Putamen (tissue), 1 donor: ENCODE results near the gene SWAP70.
"Not testable (repeated sequence)": the region's sequence is repeated elsewhere in the genome, so short reads cannot be mapped to it uniquely, and the experiment has no call there.

Source experiments
- DNase-seq: peaks from one replicate; pipeline ENCODE4 v3.0.0-alpha.2; 2016; ENCODE audit warnings: low spot score

Gene SWAP70

GRCh38 chr11:9722023-9722422 is 58.1 kb downstream of the SWAP70 start:
- no peak for DNase-seq

DNA sequence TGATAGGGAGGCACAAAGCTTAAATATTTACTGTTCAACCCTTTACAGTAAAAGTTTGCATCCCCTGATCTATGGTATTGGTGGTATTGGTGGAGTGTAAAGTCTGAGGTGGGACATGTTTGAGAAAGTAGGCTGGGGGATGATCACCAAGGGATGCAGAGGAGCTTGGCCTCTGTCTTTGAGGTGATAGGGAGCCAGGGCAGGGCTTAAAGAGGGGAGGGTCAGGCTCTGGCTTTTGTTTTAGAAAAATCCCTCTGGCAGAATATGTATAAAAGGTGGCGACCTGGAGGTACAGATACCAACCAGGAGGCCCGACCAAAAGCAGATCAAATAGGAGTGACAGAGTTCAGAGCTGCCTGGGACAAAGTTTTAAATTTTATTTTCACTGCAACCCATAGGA is 59.0 kb downstream of the SWAP70 start:
- DNase-seq: no peak

DNA sequence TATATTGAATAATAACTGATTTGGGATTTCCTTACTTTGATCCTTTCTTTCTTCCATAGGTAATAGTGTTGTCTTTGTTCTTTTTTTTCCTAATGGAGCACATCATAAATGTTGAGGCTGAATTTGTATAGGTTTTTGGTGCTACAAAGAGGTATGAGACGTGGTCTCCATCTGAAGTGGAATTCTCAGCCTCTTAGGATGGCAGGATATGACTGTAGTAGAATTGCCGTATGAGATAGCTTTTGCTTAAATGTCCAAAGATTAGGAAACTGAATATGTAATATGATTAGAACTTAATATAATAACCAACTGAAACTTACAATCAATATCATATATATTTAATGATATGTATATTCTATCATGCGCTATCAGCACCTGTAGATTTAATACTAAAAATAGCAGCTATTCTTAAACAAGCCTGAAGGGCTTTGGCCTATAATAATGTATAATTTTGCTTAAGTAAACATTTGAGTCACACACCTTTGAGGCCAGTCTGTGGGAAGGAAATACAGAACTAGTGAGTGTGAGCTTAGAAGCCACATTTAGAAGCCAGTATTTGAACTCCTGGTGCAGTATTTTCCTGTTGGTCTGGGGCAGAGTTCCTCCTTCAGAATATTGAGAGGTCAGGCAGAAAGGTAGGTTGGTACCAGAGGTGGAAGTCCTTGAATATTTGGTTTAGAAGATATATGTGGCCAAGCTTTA is 62.6 kb downstream of the SWAP70 start:
- DNase-seq: no peak

GRCh38 chr11:9728058-9728457 is 64.2 kb downstream of the SWAP70 start:
- no peak for DNase-seq

GRCh38 chr11:9731256-9731655 is 67.4 kb downstream of the SWAP70 start:
- no peak for DNase-seq

- DNase-seq: no peak
Observed at GRCh38 chr11:9732453-9732852, 68.6 kb downstream of the SWAP70 start.

GRCh38 chr11:9733212-9733611 is 69.3 kb downstream of the SWAP70 start:
- no peak for DNase-seq

- no peak for DNase-seq
Observed at GRCh38 chr11:9735236-9735635, 71.4 kb downstream of the SWAP70 start.

GRCh38 chr11:9735919-9736318 is 72.0 kb downstream of the SWAP70 start:
- no peak for DNase-seq

DNA sequence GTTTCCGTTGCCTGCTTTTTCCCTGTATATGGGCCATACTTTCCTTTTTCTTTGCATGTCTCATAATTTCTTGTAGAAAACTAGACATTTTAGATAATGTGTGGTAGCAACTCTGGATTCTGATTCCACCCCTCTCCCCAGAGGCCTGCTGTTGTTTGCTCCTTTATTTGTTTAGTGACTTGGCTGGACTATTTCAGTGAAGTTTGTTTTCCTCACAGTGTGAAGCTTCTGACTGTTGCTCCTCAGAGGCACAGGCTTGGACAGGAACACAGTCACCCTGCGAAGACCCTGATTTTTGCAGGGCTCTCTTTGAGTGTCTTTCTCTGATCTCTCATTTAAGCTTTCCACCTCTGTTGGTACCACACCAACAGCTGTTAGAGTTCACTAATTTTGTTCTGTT is 72.5 kb downstream of the SWAP70 start:
- DNase-seq: no peak

DNA sequence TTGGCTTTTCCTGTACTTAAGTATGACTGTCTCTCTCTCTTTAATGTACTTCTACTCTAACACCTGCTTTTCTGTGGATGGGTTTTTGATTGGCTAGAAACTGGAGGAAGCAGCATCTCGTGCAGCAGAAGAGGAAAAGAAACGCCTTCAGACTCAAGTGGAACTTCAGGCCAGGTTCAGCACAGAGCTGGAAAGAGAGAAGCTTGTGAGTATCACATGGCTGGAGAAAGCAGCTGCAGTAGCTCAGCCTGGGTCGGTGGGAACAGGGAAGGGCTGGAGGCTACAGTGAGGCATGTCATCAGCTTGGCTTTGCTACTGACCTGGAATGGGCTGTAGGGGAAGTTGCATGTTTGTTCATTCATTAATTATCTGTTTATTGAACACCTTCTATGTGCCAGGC is 74.2 kb downstream of the SWAP70 start:
- no peak for DNase-seq

DNA sequence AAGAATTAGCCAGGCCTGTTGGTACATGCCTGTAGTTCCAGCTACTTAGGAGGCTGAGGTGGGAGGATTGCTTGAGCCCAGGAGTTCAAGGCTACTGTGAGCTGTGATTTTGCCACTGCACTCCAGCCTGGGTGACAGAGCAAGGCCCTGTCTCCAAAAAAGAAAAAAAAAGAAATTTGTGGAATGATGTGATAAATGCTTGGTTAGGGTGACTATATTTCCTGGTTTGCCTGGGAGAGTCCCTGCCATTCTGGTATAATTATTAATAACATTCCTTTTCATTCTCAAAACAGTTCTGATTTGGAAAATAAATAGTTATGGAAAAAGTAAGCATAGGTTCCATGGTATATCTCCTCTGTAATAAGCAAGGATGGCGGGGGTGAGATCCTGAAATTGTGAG is 74.8 kb downstream of the SWAP70 start:
- no peak for DNase-seq

DNA sequence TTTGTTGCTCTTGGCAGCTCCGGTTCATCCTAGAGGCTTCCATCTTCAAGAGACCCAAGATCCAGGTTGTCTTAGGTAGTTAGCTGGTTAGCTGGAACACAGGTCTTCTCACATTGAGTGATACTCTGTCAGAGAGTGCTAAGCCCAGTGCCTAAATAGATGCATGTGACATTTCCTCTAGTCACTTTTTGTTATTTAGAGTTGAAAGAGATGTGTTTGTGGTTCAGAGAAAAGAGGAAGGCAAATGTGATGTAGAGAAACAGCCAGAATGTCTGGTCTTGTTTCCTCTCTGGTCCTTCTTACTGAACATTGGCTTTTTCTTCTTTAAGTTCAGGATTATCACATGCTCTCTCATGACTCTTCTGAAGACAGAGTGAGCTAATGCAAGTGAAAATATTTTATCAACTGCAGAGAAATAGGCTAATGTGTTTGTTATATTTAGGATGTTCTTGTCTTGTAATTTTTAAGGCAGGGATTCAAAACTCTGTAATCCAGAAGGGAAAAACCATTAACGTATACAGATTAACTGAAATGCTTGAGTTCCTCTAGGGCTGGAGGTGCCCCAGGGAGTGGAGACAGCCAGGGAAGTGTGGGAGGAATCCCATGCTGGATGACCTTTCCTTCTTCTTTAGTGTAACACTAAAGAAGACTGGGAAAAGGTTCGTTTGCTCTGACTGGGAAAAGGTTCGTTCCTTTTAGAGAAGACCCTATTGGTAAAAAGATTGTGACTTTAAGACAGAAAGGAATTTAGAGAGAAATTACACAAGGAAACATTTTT is 75.4 kb downstream of the SWAP70 start:
- no peak for DNase-seq

DNA sequence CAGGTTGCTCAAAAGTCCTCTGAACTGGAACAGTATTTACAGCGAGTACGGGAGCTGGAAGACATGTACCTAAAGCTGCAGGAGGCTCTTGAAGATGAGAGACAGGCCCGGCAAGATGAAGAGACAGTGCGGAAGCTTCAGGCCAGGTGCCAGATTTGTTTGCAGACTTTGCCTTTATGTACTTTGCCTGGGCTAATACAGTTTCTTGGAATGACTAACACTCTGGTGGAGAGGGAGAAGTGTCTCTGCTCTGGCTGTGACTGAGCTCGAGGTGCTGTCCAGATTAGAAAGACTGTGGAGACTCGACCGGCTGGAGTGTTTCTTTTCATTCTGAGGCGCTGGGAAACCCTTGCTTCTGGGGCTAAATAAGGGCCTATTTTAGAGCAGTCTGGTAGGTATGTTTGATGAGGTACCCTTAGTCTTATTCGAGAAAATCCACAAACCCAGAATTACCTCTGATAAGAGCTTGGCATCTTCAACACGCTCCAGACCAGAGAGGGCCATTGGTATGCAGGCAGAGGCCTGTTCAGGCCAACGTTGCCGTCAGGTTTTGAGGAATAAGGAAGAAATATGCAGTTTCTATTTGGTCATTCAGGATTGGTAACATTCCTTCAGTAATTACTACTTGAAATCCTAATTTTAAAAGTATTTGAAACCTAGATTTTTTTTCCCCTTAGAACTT is 76.5 kb downstream of the SWAP70 start:
- DNase-seq: no peak

DNA sequence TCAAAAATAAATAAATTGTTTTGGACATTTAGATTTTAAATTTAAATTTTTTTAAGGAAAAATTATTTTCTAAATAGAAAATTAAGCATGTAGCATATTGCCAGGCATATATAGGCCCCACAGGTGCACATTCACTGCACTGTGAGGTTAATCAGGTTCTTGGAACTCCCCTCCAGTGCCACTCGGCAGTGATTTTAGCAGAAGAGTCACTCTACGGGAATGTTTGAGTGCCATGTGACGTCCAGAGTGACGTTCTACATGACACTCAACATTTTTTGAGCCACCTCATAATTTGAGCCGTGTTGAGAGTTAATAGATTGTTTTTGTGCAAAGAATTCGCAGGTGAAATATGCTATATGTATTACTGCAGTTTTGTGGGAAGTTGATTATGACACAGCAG is 77.4 kb downstream of the SWAP70 start:
- no peak for DNase-seq

DNA sequence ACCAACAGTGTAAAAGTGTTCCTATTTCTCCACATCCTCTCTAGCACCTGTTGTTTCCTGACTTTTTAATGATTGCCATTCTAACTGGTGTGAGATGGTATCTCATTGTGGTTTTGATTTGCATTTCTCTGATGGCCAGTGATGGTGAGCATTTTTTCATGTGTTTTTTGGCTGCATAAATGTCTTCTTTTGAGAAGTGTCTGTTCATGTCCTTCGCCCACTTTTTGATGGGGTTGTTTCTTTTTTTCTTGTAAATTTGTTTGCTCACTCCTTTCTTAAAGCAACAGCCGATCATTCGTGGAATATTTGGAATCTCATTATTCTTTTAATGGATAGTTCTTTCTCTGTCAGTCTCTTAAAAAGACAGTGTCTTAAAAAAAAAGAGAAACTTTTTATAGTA is 79.6 kb downstream of the SWAP70 start:
- DNase-seq: not testable (repeated sequence)

DNA sequence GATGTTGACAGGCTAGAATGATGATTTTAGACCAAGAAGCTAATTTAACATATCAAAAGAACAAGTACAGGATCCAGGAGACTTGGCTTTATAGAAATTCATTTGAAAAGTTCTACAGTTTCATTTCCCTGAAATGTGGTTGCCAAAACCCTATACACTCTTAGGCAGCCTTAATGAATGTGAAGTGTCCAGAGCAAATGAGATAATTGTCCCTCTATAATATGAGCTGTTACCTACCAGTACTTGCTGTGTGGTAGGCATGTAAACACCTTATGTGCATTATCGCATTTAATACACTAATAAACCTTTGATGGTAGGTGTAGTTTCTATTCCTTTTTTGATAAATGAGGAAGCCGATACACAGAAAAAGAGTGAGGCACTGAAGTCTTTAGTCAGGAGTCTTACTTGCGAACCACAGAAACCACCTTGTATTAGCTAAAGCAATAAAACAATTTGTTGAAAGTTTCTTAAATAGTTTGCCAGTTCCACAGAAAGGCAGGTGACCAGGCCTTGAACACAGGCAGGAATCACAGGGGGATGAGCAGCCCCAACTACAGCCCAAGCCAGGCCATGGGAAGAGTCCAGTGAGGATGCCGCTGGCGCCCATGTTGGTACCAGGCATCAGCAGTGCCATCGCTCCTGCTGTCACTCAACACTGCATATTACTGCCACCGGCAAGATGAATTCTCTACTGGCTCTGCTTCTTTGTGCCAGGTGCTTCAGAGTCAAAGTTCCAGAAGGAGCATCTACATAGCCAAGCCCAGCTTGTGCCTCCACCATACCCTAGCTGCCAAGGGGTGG is 81.7 kb downstream of the SWAP70 start:
- no peak for DNase-seq

- no peak for DNase-seq
Observed at GRCh38 chr11:9747229-9747628, 83.4 kb downstream of the SWAP70 start.

DNA sequence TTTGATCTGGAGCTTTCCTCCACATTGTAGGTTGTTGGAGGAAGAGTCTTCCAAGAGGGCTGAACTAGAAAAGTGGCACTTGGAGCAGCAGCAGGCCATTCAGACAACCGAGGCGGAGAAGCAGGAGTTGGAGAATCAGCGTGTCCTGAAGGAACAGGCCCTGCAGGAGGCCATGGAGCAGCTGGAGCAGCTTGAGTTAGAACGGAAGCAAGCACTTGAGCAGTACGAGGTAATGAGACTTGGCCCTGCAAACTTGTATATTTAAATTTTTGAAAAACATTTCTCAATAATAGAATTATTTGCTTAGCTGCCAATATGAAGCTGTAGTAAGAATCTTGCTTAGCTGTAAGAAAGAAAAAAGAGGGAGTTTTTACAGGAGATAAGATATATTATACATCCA is 84.0 kb downstream of the SWAP70 start:
- no peak for DNase-seq

DNA sequence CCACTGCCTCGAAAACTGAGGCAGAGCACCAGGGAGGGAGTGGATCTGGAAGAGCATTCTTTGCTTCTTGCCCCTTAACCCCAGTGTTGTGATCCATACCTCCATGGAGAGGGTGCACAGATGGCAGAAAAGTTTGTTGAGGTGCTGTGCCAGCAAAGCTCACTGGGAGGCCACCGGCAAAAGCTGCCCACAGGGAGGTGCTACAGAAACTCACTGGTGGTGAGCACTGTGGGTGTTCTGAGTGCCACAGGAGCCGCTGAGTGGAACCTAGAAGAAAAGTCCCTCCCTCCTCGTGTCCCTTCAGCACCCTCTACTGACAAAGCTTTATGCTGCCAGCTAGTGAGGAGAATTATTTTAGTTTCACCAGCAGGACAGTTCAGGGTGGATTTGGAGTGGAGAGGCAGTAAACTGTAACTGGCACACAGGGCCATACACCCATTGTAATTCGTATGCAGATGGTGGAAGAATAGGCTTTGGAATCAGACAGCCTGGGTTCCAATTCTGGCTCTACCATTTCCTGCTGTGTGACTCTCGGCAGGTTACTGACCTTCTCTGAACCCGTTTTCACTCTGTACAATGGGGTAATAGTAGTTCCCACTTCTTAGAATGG is 84.6 kb downstream of the SWAP70 start:
- peak; percentile 71 for DNase-seq

DNA sequence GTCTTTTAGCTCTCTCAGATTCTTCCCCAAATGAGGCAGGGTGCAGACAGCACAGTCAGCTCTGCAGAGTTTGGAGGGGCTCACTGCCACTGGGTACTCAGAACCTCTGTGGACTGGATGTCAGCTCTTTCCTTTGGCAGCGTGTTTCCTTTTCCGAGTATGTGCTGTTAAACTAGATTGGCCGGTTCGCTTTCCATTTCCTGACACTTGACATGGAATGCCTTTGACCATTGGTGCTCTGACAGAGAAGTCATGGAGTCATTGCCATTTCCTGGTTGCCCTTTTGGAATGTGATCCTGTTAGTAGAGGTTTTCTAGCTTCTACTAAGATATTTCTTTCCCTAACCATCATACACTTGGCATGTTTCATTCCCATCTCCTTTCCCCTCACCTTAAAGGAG is 86.7 kb downstream of the SWAP70 start:
- DNase-seq: no peak

GRCh38 chr11:9752091-9752490 is 88.2 kb downstream of the SWAP70 start:
- DNase-seq: no peak
